ENCODE data around the gene HPCA.

HPCA gene

GRCh38 chr1:32889731-32890278 lies 3.5 kb downstream of the HPCA start:
- DNase-seq (ENCODE audit: low spot score in 2 of 2) = no peak
- Histone ChIP-seq H3K27me3 (ENCODE audit: low read depth) (peaks cover 27% of the 10 kb centered on the region), H3K9me3 (no peaks in the 10 kb centered on the region; the same call in 1 of the 2 replicates), H3K4me3 (no peak overlapping the region), H3K36me3 (replicated peaks) (no peaks in the 10 kb centered on the region), H3K4me1 (peaks cover 6% of the 10 kb centered on the region)
- in situ Hi-C loops (cut with MboI; ENCODE audit: low sequenced_read_pairs) = no loop called here

- peaks cover 18% of the 10 kb centered on the region for H3K27me3 ChIP-seq (ENCODE audit: low read depth)
- H3K36me3 ChIP-seq (replicated peaks) = no peaks in the 10 kb centered on the region
- in situ Hi-C loops (cut with MboI; ENCODE audit: low sequenced_read_pairs) = no loop called here
- peaks cover 6% of the 10 kb centered on the region for H3K4me1 ChIP-seq
- no peak for DNase-seq (ENCODE audit: low spot score in 2 of 2)
- no peak overlapping the region for H3K4me3 ChIP-seq
- no peaks in the 10 kb centered on the region; the same call in 1 of the 2 replicates for H3K9me3 ChIP-seq
These were observed 4.4 kb downstream of the HPCA start for GRCh38 chr1:32890516-32891240.

GRCh38 chr1:32891241-32891570 lies 4.9 kb downstream of the HPCA start:
- H3K27me3 ChIP-seq (ENCODE audit: low read depth) = peaks cover 13% of the 10 kb centered on the region
- H3K4me3 ChIP-seq = no peak overlapping the region
- peaks cover 6% of the 10 kb centered on the region for H3K4me1 ChIP-seq
- DNase-seq (ENCODE audit: low spot score in 2 of 2) = no peak
- H3K9me3 ChIP-seq = no peaks in the 10 kb centered on the region; the same call in 1 of the 2 replicates
- in situ Hi-C loops (cut with MboI; ENCODE audit: low sequenced_read_pairs) = no loop called here
- no peaks in the 10 kb centered on the region for H3K36me3 ChIP-seq (replicated peaks)

- in situ Hi-C loops (cut with MboI; ENCODE audit: low sequenced_read_pairs) = no loop called here
- Histone ChIP-seq H3K27me3 (ENCODE audit: low read depth) (peaks cover 13% of the 10 kb centered on the region), H3K9me3 (no peaks in the 10 kb centered on the region; the same call in 1 of the 2 replicates), H3K36me3 (replicated peaks) (no peaks in the 10 kb centered on the region), H3K4me1 (peaks cover 6% of the 10 kb centered on the region), H3K4me3 (no peak overlapping the region)
- no peak for DNase-seq (ENCODE audit: low spot score in 2 of 2)
These were observed 5.3 kb downstream of the HPCA start for GRCh38 chr1:32891630-32892029.

GRCh38 chr1:32892368-32893197 lies 6.3 kb downstream of the HPCA start:
- Histone ChIP-seq H3K27me3 (ENCODE audit: low read depth) (peaks cover 3% of the 10 kb centered on the region; the same call in 1 of the 2 replicates), H3K4me3 (peak overlapping the region; percentile 45)
- in situ Hi-C loops (cut with MboI; ENCODE audit: low sequenced_read_pairs) = no loop called here

GRCh38 chr1:32893198-32894018 lies 7.1 kb downstream of the HPCA start:
- H3K4me3 ChIP-seq = peak overlapping the region; percentile 45
- H3K27me3 ChIP-seq (ENCODE audit: low read depth) = peaks cover 3% of the 10 kb centered on the region; the same call in 1 of the 2 replicates
- H3K36me3 ChIP-seq (replicated peaks) = no peaks in the 10 kb centered on the region
- no peaks in the 10 kb centered on the region; the same call in 1 of the 2 replicates for H3K9me3 ChIP-seq
- H3K4me1 ChIP-seq = peaks cover 6% of the 10 kb centered on the region
- peak; percentile 36 to 85 for DNase-seq (ENCODE audit: low spot score in 2 of 2)
- in situ Hi-C loops (cut with MboI; ENCODE audit: low sequenced_read_pairs) = no loop called here

More at GRCh38 chr1:32892368-32893197, 6.3 kb downstream of the HPCA start:
- Histone ChIP-seq H3K4me1 (peaks cover 6% of the 10 kb centered on the region), H3K36me3 (replicated peaks) (no peaks in the 10 kb centered on the region), H3K9me3 (no peaks in the 10 kb centered on the region; the same call in 1 of the 2 replicates)
- DNase-seq (ENCODE audit: low spot score in 2 of 2) = peak; percentile 52 to 91

- Histone ChIP-seq H3K4me1 (peaks cover 6% of the 10 kb centered on the region), H3K4me3 (peak overlapping the region; percentile 45), H3K36me3 (replicated peaks) (no peaks in the 10 kb centered on the region), H3K27me3 (ENCODE audit: low read depth) (peaks cover 3% of the 10 kb centered on the region; the same call in 1 of the 2 replicates), H3K9me3 (no peaks in the 10 kb centered on the region; the same call in 1 of the 2 replicates)
- in situ Hi-C loops (cut with MboI; ENCODE audit: low sequenced_read_pairs) = no loop called here
- no peak for DNase-seq (ENCODE audit: low spot score in 2 of 2)
These were observed 7.8 kb downstream of the HPCA start for GRCh38 chr1:32894019-32894600.

GRCh38 chr1:32894681-32895080 lies 8.4 kb downstream of the HPCA start:
- Histone ChIP-seq H3K27me3 (ENCODE audit: low read depth) (peaks cover 3% of the 10 kb centered on the region; the same call in 1 of the 2 replicates), H3K4me3 (no peak overlapping the region), H3K4me1 (peaks cover 6% of the 10 kb centered on the region), H3K36me3 (replicated peaks) (no peaks in the 10 kb centered on the region), H3K9me3 (no peaks in the 10 kb centered on the region; the same call in 1 of the 2 replicates)
- no peak for DNase-seq (ENCODE audit: low spot score in 2 of 2)
- in situ Hi-C loops (cut with MboI; ENCODE audit: low sequenced_read_pairs) = no loop called here

GRCh38 chr1:32895325-32896215 lies 9.3 kb downstream of the HPCA start:
- H3K9me3 ChIP-seq = no peaks in the 10 kb centered on the region; the same call in 1 of the 2 replicates
- H3K4me1 ChIP-seq = peaks cover 7% of the 10 kb centered on the region
- H3K36me3 ChIP-seq (replicated peaks) = no peaks in the 10 kb centered on the region
- H3K27me3 ChIP-seq (ENCODE audit: low read depth) = no peaks in the 10 kb centered on the region; the same call in 1 of the 2 replicates
- no peak overlapping the region for H3K4me3 ChIP-seq
- in situ Hi-C loops (cut with MboI; ENCODE audit: low sequenced_read_pairs) = no loop called here
- DNase-seq (ENCODE audit: low spot score in 2 of 2) = no peak

GRCh38 chr1:32896451-32896850 lies 10.2 kb downstream of the HPCA start:
- in situ Hi-C loops (cut with MboI; ENCODE audit: low sequenced_read_pairs) = no loop called here

GRCh38 chr1:32897082-32898049 lies 11.1 kb downstream of the HPCA start:
- Histone ChIP-seq H3K4me1 (peaks cover 10% of the 10 kb centered on the region), H3K4me3 (no peak overlapping the region), H3K36me3 (replicated peaks) (no peaks in the 10 kb centered on the region), H3K9me3 (no peaks in the 10 kb centered on the region; the same call in 1 of the 2 replicates), H3K27me3 (ENCODE audit: low read depth) (no peaks in the 10 kb centered on the region)
- in situ Hi-C loops (cut with MboI; ENCODE audit: low sequenced_read_pairs) = no loop called here
- DNase-seq (ENCODE audit: low spot score in 2 of 2) = no peak

More at GRCh38 chr1:32896451-32896850, 10.2 kb downstream of the HPCA start:
- Histone ChIP-seq H3K27me3 (ENCODE audit: low read depth) (no peaks in the 10 kb centered on the region; the same call in 1 of the 2 replicates), H3K9me3 (no peaks in the 10 kb centered on the region; the same call in 1 of the 2 replicates), H3K4me3 (no peak overlapping the region), H3K4me1 (peaks cover 9% of the 10 kb centered on the region), H3K36me3 (replicated peaks) (no peaks in the 10 kb centered on the region)
- no peak for DNase-seq (ENCODE audit: low spot score in 2 of 2)
